AG04450 (cell line): ENCODE measurements around the gene HIVEP2. TPM values are rescaled to one million over a fixed set of nuclear protein-coding genes. Genes with fewer than 3 reads are reported as not detected.
A peak's percentile ranks its signal among the peaks of the same experiment; 100 is the strongest.

Experiments used
- CTCF ChIA-PET: fragments of 300-600, 350-600 bp; formaldehyde crosslinking; extraction: SDS; loops from one replicate; lab custom pipeline; 2022; ENCODE audit warnings: antibody characterized with exemption, inconsistent platforms; lab: Charles Lee
- POLR2A ChIA-PET: fragments of 350-600 bp; formaldehyde crosslinking; extraction: SDS; loops from one replicate; lab custom pipeline; 2021; ENCODE audit warnings: antibody characterized with exemption, inconsistent platforms; lab: Yijun Ruan, JAX
- DNase-seq: peaks from one replicate; pipeline ENCODE4 v3.0.0-alpha.2; 2011; ENCODE audit warnings: low read depth, low spot score
- H3K27ac ChIP-seq: one replicate; pipeline ENCODE4 v1.5.1; 2012; ENCODE audit warnings: low read depth, low read length, control low read depth
- H3K27me3 ChIP-seq: one replicate; pipeline ENCODE4 v1.6.0; 2012; ENCODE audit warnings: low read length; ENCODE audit not compliant: control insufficient read depth, insufficient read depth
- H3K4me3 ChIP-seq: 2 replicates; pipeline ENCODE4 v1.5.1; 2011; ENCODE audit warnings: mild to moderate bottlenecking, low read depth, low read length, control low read depth
- H3K9me3 ChIP-seq: 2 replicates; pipeline ENCODE4 v1.5.1; 2012; ENCODE audit warnings: low read length; ENCODE audit not compliant: control insufficient read depth, insufficient read depth
- CTCF ChIP-seq: IDR thresholded peaks from 2 replicates; pipeline ENCODE4 v1.5.1; 2011; ENCODE audit warnings: low read depth, low read length, control low read depth, inconsistent platforms
- polyA plus RNA-seq: library from polyadenylated mRNA; depleted of rRNA; stranded (reverse); fragments of >200 nt; gene quantifications from 2 replicates; pipeline ENCODE4 v1.2.3, GENCODE V29; 2011

Gene HIVEP2
- polyA plus RNA-seq, 1 experiment, result 4.9 TPM

- CTCF ChIA-PET, result no interaction called here
- Histone ChIP-seq H3K9me3 (no peaks in the 10 kb centered on the region), H3K27ac (no peak overlapping the region), H3K4me3 (no peak overlapping the region), H3K27me3 (no peaks in the 10 kb centered on the region)
- DNase-seq, result no peak
- no peak for TF ChIP-seq CTCF
- POLR2A ChIA-PET, result no interaction called here
Observed at GRCh38 chr6:142891454-142891853, 53.5 kb downstream of the HIVEP2 start.

- no peak overlapping the region for H3K27ac ChIP-seq
- H3K9me3 ChIP-seq, result no peaks in the 10 kb centered on the region
- no peak for TF ChIP-seq CTCF
- no peak for DNase-seq
- H3K27me3 ChIP-seq, result no peaks in the 10 kb centered on the region
- H3K4me3 ChIP-seq, result no peak overlapping the region
- ChIA-PET POLR2A (no interaction called here), CTCF (no interaction called here)
Observed at GRCh38 chr6:142888456-142888855, 56.5 kb downstream of the HIVEP2 start.

GRCh38 chr6:142887517-142887916 is 57.5 kb downstream of the HIVEP2 start:
- ChIA-PET CTCF (no interaction called here), POLR2A (no interaction called here)
- no peak for TF ChIP-seq CTCF
- DNase-seq, result no peak
- H3K9me3 ChIP-seq, result no peaks in the 10 kb centered on the region
- H3K27me3 ChIP-seq, result no peaks in the 10 kb centered on the region
- no peak overlapping the region for H3K4me3 ChIP-seq
- H3K27ac ChIP-seq, result no peak overlapping the region

- no peak for DNase-seq
- peak; percentile 46 for TF ChIP-seq CTCF
- CTCF ChIA-PET, result interaction anchor here (1.3 to 2.3 kb wide), 3 partner anchors 13 to 194 kb away, joined by 3 to 7 read pairs (median 5); no protein-coding TSS in a partner anchor
- no peak overlapping the region for H3K27ac ChIP-seq
- POLR2A ChIA-PET, result no interaction called here
- no peaks in the 10 kb centered on the region for H3K9me3 ChIP-seq
- no peak overlapping the region for H3K4me3 ChIP-seq
- no peaks in the 10 kb centered on the region for H3K27me3 ChIP-seq
Observed at GRCh38 chr6:142886431-142887170, 58.4 kb downstream of the HIVEP2 start.

GRCh38 chr6:142885182-142885867 is 59.7 kb downstream of the HIVEP2 start:
- H3K27me3 ChIP-seq, result no peaks in the 10 kb centered on the region
- no peak for TF ChIP-seq CTCF
- H3K27ac ChIP-seq, result peak overlapping the region; percentile 83
- DNase-seq, result peak; percentile 90
- H3K4me3 ChIP-seq, result peak overlapping the region; percentile 49
- ChIA-PET POLR2A (interaction anchor here (0.6 to 0.7 kb wide), 3 partner anchors 8 to 254 kb away, joined by 3 to 7 read pairs (median 7); no protein-coding TSS in a partner anchor), CTCF (interaction anchor here (1.0 to 2.3 kb wide), 4 partner anchors 11 to 410 kb away, joined by 3 to 7 read pairs (median 4); no protein-coding TSS in a partner anchor)
- no peaks in the 10 kb centered on the region for H3K9me3 ChIP-seq
